ENCODE results near the gene TMEM178B. TPM values are rescaled to one million over a fixed set of nuclear protein-coding genes. Genes with fewer than 3 reads are reported as not detected.
"Not testable (repeated sequence)": the region's sequence is repeated elsewhere in the genome, so short reads cannot be mapped to it uniquely, and the experiment has no call there.

TMEM178B gene
- total RNA-seq, 2 experiments from 2014 or later, result not detected

- Mint-ChIP-seq H3K4me3 (no peak overlapping the region), H3K27ac (no peak overlapping the region), H3K9me3 (no peaks in the 10 kb centered on the region), H3K4me1 (ENCODE audit: low read depth) (peaks cover 5% of the 10 kb centered on the region), H3K36me3 (ENCODE audit: low read depth) (no peaks in the 10 kb centered on the region), H3K27me3 (peaks cover 20% of the 10 kb centered on the region)
- Histone ChIP-seq H3K4me3 (ENCODE audit: low read length) (no peak overlapping the region), H3K27me3 (ENCODE audit: control insufficient read depth in 1 of 2, insufficient read depth in 2 of 2, low read length in 2 of 2) (peaks cover 20 to 42% of the 10 kb centered on the region in 2 experiments), H3K27ac (ENCODE audit: low read depth in 1 of 2, low read length in 2 of 2) (no peak overlapping the region), H3K36me3 (ENCODE audit: insufficient read depth, low read length) (no peaks in the 10 kb centered on the region), H3K9me3 (ENCODE audit: control insufficient read depth in 1 of 2, insufficient read depth in 1 of 2, low read length in 2 of 2) (peaks cover 0 to 6% of the 10 kb centered on the region in 2 experiments), H3K4me1 (ENCODE audit: insufficient read depth, low read length) (peaks cover 6% of the 10 kb centered on the region)
- ChIA-PET CTCF (interaction anchor here (1.4 kb wide), 1 partner anchor 15 kb away, joined by 3 read pairs; no protein-coding TSS in a partner anchor), POLR2A (no interaction called here)
- TF ChIP-seq CTCF (IDR thresholded peaks at IDR 0.05), result no peak
- ATAC-seq (ENCODE audit: poor library complexity), result no peak
- DNase-seq, result no peak
- intact Hi-C loops (cut with DNase I, micrococcal nuclease), result no loop called here
These were observed 5.4 kb downstream of the TMEM178B start for GRCh38 chr7:141079219-141079618.

- peaks cover 41% of the 10 kb centered on the region for H3K27me3 Mint-ChIP-seq
- CTCF ChIA-PET; H3K4me1 ChIP-seq (ENCODE audit: insufficient read depth, low read length); H3K27ac Mint-ChIP-seq; H3K36me3 ChIP-seq (ENCODE audit: insufficient read depth, low read length); H3K4me3 Mint-ChIP-seq; H3K27ac ChIP-seq (ENCODE audit: low read depth in 1 of 2, low read length in 2 of 2); H3K9me3 Mint-ChIP-seq; DNase-seq; H3K4me1 Mint-ChIP-seq (ENCODE audit: low read depth); H3K4me3 ChIP-seq (ENCODE audit: low read length); H3K36me3 Mint-ChIP-seq (ENCODE audit: low read depth); ATAC-seq (ENCODE audit: poor library complexity); H3K9me3 ChIP-seq (ENCODE audit: control insufficient read depth in 1 of 2, insufficient read depth in 1 of 2, low read length in 2 of 2); POLR2A ChIA-PET; intact Hi-C loops (cut with DNase I, micrococcal nuclease): not testable (repeated sequence)
- peaks cover 6 to 14% of the 10 kb centered on the region in 2 experiments for H3K27me3 ChIP-seq (ENCODE audit: control insufficient read depth in 1 of 2, insufficient read depth in 2 of 2, low read length in 2 of 2)
These were observed 15.6 kb downstream of the TMEM178B start for GRCh38 chr7:141089490-141089889.

GRCh38 chr7:141094336-141095070 lies 20.6 kb downstream of the TMEM178B start:
- H3K9me3 Mint-ChIP-seq, result peaks cover 2% of the 10 kb centered on the region
- ChIA-PET CTCF (interaction anchor here (1.4 kb wide), 1 partner anchor 15 kb away, joined by 3 read pairs; no protein-coding TSS in a partner anchor), POLR2A (no interaction called here)
- Histone ChIP-seq H3K9me3 (ENCODE audit: control insufficient read depth in 1 of 2, insufficient read depth in 1 of 2, low read length in 2 of 2) (no peaks in the 10 kb centered on the region), H3K27me3 (ENCODE audit: control insufficient read depth in 1 of 2, insufficient read depth in 2 of 2, low read length in 2 of 2) (peaks cover 5 to 7% of the 10 kb centered on the region in 2 experiments), H3K4me1 (ENCODE audit: insufficient read depth, low read length) (no peaks in the 10 kb centered on the region), H3K4me3 (ENCODE audit: low read length) (no peak overlapping the region), H3K36me3 (ENCODE audit: insufficient read depth, low read length) (no peaks in the 10 kb centered on the region), H3K27ac (ENCODE audit: low read depth in 1 of 2, low read length in 2 of 2) (no peak overlapping the region)
- ATAC-seq (ENCODE audit: poor library complexity) (no peak), DNase-seq (no peak)
- H3K4me1 Mint-ChIP-seq (ENCODE audit: low read depth), result no peaks in the 10 kb centered on the region
- no peaks in the 10 kb centered on the region for H3K36me3 Mint-ChIP-seq (ENCODE audit: low read depth)
- no peak overlapping the region for H3K27ac Mint-ChIP-seq
- no peak overlapping the region for H3K4me3 Mint-ChIP-seq
- no peak for TF ChIP-seq CTCF (IDR thresholded peaks at IDR 0.05)
- H3K27me3 Mint-ChIP-seq, result peaks cover 16% of the 10 kb centered on the region
- intact Hi-C loops (cut with DNase I, micrococcal nuclease), result no loop called here

Data from CD4-positive, alpha-beta T cell (primary cell).